IMR-90 (cell line): ENCODE results near the gene DNAJC5G.

Experiments
- BHLHE40 ChIP-seq: fragments of 150-350 bp; IDR thresholded peaks from 2 replicates; pipeline ENCODE4 v1.6.1; 2016; ENCODE audit warnings: mild to moderate bottlenecking, low read depth, low read length
- CTCF ChIP-seq: conservative IDR thresholded peaks from 2 replicates; pipeline ENCODE4 v1.5.1; 2012; ENCODE audit warnings: mild to moderate bottlenecking, low read depth, low read length, improper control_type of control experiment
- FOS ChIP-seq: fragments of 150-350 bp; IDR thresholded peaks from 2 replicates; pipeline ENCODE4 v1.6.1; 2016; ENCODE audit warnings: low read depth, low read length
- MAFK ChIP-seq: IDR thresholded peaks from 2 replicates; pipeline ENCODE4 v1.6.1; 2012; ENCODE audit warnings: low read depth, low read length, improper control_type of control experiment
- MAZ ChIP-seq: IDR thresholded peaks from 2 replicates; pipeline ENCODE4 v1.6.1; 2012; ENCODE audit warnings: low read depth, mild to moderate bottlenecking, low read length, improper control_type of control experiment, moderate library complexity, borderline replicate concordance
- MXI1 ChIP-seq: IDR thresholded peaks from 2 replicates; pipeline ENCODE4 v1.6.1; 2012; ENCODE audit warnings: low read depth, mild to moderate bottlenecking, low read length, moderate library complexity, borderline replicate concordance
- POLR2A ChIP-seq: IDR thresholded peaks from 2 replicates; pipeline ENCODE4 v1.6.1; 2012; ENCODE audit warnings: mild to moderate bottlenecking, low read depth, low read length
- RAD21 ChIP-seq: IDR thresholded peaks from 2 replicates; pipeline ENCODE4 v1.6.1; 2012; ENCODE audit warnings: low read length, improper control_type of control experiment
- RCOR1 ChIP-seq: IDR thresholded peaks from 2 replicates; pipeline ENCODE4 v1.6.1; 2012; ENCODE audit warnings: mild to moderate bottlenecking, low read length, improper control_type of control experiment; ENCODE audit not compliant: insufficient replicate concordance
- RFX5 ChIP-seq: IDR thresholded peaks from 2 replicates; pipeline ENCODE4 v1.8.0; 2012; ENCODE audit warnings: low read depth, mild to moderate bottlenecking, low read length, moderate library complexity
- SMC3 ChIP-seq: fragments of 150-350 bp; IDR thresholded peaks from 2 replicates; pipeline ENCODE4 v1.6.1; 2016; ENCODE audit warnings: low read depth, mild to moderate bottlenecking, antibody characterized with exemption, low read length, moderate library complexity
- TF ChIP-seq, protein P1 (sequence below): fragments of 150-350 bp; IDR thresholded peaks from 2 replicates; pipeline ENCODE4 v1.6.1; 2017; ENCODE audit warnings: mild to moderate bottlenecking, antibody characterized with exemption, low read length, low read depth

GRCh38 chr2:27238976-27239375 lies 36.3 kb upstream of the DNAJC5G start:
- TF ChIP-seq POLR2A (no peak), CTCF (no peak), RCOR1 (no peak), RAD21 (no peak), RFX5 (no peak), FOS (no peak), MAFK (no peak), BHLHE40 (no peak), MAZ (no peak), SMC3 (no peak), MXI1 (no peak)
- TF ChIP-seq, protein P1, sequence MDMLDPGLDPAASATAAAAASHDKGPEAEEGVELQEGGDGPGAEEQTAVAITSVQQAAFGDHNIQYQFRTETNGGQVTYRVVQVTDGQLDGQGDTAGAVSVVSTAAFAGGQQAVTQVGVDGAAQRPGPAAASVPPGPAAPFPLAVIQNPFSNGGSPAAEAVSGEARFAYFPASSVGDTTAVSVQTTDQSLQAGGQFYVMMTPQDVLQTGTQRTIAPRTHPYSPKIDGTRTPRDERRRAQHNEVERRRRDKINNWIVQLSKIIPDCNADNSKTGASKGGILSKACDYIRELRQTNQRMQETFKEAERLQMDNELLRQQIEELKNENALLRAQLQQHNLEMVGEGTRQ = no peak
